Measurements from ENCODE around the gene PRKCZ.
A peak's percentile ranks its signal among the peaks of the same experiment; 100 is the strongest.

Gene PRKCZ

DNA sequence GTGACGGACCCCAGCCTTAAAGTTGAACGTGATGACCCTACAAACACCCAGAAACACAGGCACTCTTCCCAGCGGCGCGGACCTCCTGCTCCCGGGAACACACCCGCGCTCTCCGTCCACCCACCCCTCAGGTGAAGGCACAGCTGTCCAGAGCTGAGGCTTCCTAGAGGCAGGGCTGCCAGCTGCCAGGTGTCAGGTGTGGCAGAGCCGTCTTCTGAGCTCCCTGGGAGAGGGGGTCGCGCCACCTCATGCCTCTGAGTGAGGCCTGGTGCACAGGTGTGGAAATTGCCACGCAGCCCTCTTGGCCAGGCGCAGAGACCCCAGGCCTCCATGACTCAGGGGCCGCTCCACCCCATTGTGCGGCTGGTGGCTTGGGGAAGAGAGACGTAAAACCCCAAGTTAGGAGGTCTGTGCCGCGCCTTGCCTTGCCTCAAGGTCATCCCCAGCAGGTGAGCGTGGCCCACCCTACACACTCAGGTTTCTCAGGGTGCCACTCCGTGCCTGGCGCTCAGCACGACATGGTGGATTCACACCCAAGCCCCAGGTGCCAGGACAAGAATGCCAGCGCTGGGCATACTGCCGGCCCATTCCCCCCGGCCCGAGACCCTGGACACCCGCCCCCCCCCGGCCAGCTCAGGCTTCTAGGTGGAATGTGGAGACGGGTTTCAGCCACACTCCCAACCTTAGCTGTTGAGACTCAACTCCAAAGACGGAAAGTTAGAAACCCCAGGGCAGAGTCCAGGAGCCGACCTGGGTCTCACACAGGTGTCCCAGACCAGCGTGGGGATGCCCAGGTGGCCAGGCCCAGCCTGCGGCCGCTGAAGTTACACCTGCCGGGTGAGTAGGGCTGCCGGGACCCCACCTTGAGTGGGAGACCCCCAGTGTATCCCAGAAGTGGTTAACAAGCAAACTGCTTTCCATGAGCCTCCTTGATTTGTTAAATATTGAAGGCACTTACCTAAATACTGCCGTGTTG lies 136.0 kb downstream of the PRKCZ start:
- Histone ChIP-seq H3K9me3 (replicated peaks in 1 of 11) (no peaks in the 10 kb centered on the region), H4K20me1 (peaks cover 0 to 49% (median 14%) of the 10 kb centered on the region in 11 experiments; a peak in 10 of 22 replicates), H3K36me3 (peaks cover 0 to 62% (median 48%) of the 10 kb centered on the region in 11 experiments; a peak in 18 of 22 replicates), H3K4me3 (no peak overlapping the region), H3K4me1 (peaks cover 26 to 40% (median 35%) of the 10 kb centered on the region in 10 experiments), H3K27me3 (no peaks in the 10 kb centered on the region), H3K4me2 (no peak overlapping the region), H3K27ac (no peak overlapping the region), H3K9ac (no peak overlapping the region)
- TF ChIP-seq Cebpa-rat (IDR thresholded peaks at IDR 0.05), result no peak

DNA sequence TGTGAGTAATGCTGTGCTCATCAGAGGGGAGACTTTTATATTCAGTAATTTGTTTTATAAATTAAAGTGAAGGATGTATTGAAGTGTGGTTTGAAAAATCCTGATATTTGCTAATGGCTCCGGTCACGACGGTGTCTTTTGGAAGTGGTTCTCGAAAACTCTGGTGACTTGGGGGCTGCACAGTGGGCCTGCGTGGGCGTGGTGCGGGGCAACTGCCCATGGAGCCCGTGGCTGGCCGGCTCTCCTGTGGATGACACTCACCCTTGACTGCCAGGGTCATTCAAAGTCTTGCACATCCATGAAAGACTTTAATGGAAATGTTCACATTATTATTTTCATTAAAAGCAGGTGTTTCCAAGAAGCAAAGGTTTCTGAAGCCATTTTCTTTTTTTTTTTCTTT lies 136.7 kb downstream of the PRKCZ start:
- Histone ChIP-seq H3K27ac (no peak overlapping the region), H3K36me3 (peaks cover 0 to 59% (median 43%) of the 10 kb centered on the region in 11 experiments; a peak in 18 of 22 replicates), H3K4me2 (no peak overlapping the region), H3K4me3 (no peak overlapping the region), H4K20me1 (peaks cover 0 to 49% (median 13%) of the 10 kb centered on the region in 11 experiments; a peak in 11 of 22 replicates), H3K4me1 (peaks cover 33 to 47% (median 42%) of the 10 kb centered on the region in 10 experiments), H3K9ac (no peak overlapping the region), H3K27me3 (no peaks in the 10 kb centered on the region), H3K9me3 (replicated peaks in 1 of 11) (no peaks in the 10 kb centered on the region)
- no peak for TF ChIP-seq Cebpa-rat (IDR thresholded peaks at IDR 0.05)

DNA sequence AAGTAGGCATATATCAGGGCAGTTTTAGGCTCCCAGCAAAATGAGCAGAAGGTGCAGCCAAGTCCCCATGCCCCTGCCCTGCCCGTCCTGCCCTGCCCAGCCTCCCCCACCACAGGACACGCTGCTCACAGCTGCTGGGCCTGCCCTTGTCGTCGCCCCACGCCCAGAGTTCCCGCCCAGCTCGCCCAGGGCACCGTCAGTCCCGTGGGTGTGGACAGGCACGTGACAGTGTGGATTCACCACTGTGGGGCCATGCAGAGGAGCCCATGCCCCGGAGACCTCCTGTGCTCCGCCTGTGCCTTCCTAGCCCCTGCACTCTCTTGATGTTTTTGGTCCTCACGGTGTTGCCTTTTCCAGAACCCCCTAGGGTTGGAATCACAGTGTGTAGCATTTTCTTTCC lies 137.4 kb downstream of the PRKCZ start:
- peaks cover 40 to 54% (median 49%) of the 10 kb centered on the region in 10 experiments for H3K4me1 ChIP-seq
- H4K20me1 ChIP-seq, result peaks cover 0 to 51% (median 10%) of the 10 kb centered on the region in 11 experiments; a peak in 10 of 22 replicates
- no peak overlapping the region for H3K4me3 ChIP-seq
- H3K9ac ChIP-seq, result peak overlapping the region in 6 of 11 experiments; percentile 3 to 42 (median 26); a peak in 6 of 22 replicates
- peak overlapping the region in 9 of 11 experiments; percentile 28 to 78 (median 57); a peak in 13 of 22 replicates for H3K27ac ChIP-seq
- TF ChIP-seq Cebpa-rat (IDR thresholded peaks at IDR 0.05), result no peak
- H3K27me3 ChIP-seq, result no peaks in the 10 kb centered on the region
- H3K9me3 ChIP-seq (replicated peaks in 1 of 11), result no peaks in the 10 kb centered on the region
- peaks cover 0 to 59% (median 37%) of the 10 kb centered on the region in 11 experiments; a peak in 18 of 22 replicates for H3K36me3 ChIP-seq
- peak overlapping the region in 4 of 11 experiments; percentile 18 to 65 (median 47); a peak in 6 of 22 replicates for H3K4me2 ChIP-seq

DNA sequence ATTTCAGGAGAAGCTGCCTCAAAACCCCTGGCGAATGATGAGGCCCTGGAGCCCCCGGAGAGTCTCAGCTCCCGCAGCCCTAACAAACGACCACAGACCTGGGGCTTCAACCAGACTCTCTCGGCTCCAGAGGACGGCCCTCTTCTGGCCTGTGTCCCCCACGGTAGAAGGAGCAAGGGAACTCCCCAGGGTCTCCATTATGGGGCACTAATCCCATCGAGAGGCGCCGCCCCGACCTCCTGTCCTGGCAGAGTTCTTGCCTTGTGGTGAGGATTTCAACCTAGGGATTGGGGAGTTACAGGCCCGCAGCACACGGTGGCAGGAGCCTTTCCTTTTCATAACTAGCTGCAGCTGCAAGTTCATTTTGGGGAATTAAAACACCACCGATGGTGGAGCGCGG lies 138.1 kb downstream of the PRKCZ start:
- Histone ChIP-seq H4K20me1 (peaks cover 0 to 54% (median 10%) of the 10 kb centered on the region in 11 experiments; a peak in 10 of 22 replicates), H3K36me3 (peaks cover 0 to 58% (median 37%) of the 10 kb centered on the region in 11 experiments; a peak in 18 of 22 replicates)
- TF ChIP-seq Cebpa-rat (IDR thresholded peaks at IDR 0.05), result no peak

DNA sequence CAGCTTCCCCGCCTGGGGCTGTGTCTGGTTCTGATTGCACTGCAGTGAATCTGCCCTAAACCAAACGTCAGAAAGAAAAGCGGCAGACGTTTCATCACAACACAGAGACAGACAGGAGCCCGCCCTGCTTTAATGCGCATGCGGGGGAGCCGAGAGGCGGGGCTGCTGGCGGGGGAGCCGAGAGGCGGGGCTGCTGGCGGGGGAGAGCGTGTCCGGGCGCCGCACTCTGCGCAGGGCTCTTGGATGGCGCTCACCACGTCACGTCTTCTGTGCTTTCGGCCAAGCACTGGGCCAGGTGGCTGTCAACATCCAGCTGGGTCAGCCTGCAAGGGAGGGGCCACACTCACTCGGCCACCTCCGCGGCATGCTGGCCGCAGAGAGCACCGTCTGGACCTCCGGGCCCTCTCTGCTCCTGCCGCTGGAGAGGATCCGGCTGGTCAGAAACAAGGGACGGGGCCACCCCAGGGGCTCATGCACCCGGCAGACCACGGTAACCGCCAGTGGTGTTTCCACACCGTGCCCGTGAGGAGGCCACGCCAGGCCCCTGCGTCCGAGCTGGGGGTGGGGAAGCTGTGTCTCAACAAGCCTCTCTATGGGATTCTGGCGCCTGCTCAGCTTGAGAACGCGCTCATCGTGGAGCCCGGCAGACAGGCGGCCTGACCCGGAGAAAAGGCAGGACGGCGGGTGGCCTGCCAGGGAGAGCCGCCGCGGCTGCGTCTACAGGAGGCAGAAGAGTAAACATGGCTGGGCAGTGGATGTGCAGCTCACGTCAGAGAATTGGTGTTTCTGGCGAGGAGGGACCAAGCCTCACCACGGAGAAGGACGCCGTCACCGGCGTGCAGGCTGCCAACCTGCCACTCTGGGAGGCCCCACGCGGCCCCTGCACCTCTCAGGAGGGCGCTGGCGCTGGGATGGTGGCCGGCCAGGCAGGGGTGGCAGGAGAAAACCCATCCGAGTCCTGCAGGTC lies 139.5 kb downstream of the PRKCZ start:
- TF ChIP-seq Cebpa-rat (IDR thresholded peaks at IDR 0.05), result peak in 5 of 11 experiments; percentile 6 to 57 (median 42); a peak in 4 of 22 replicates
- peak overlapping the region; percentile 93 to 99 (median 97) for H3K4me2 ChIP-seq
- peaks cover 0 to 41% (median 10%) of the 10 kb centered on the region in 11 experiments; a peak in 10 of 22 replicates for H4K20me1 ChIP-seq
- H3K36me3 ChIP-seq, result peaks cover 0 to 44% (median 26%) of the 10 kb centered on the region in 11 experiments; a peak in 18 of 22 replicates
- H3K4me1 ChIP-seq, result peaks cover 54 to 68% (median 64%) of the 10 kb centered on the region in 10 experiments
- peak overlapping the region; percentile 19 to 81 (median 76); a peak in 21 of 22 replicates for H3K27ac ChIP-seq
- no peaks in the 10 kb centered on the region for H3K27me3 ChIP-seq
- H3K4me3 ChIP-seq, result peak overlapping the region; percentile 47 to 67 (median 54)
- H3K9me3 ChIP-seq (replicated peaks in 1 of 11), result no peaks in the 10 kb centered on the region
- H3K9ac ChIP-seq, result peak overlapping the region; percentile 64 to 82 (median 75); a peak in 21 of 22 replicates

More for the DNA sequence above, 138.1 kb downstream of the PRKCZ start:
- Histone ChIP-seq H3K4me1 (peaks cover 47 to 61% (median 57%) of the 10 kb centered on the region in 10 experiments), H3K9me3 (replicated peaks in 1 of 11) (no peaks in the 10 kb centered on the region), H3K27me3 (no peaks in the 10 kb centered on the region), H3K27ac (peak overlapping the region in 9 of 11 experiments; percentile 28 to 78 (median 57); a peak in 18 of 22 replicates), H3K9ac (peak overlapping the region in 6 of 11 experiments; percentile 20 to 46 (median 40); a peak in 6 of 22 replicates), H3K4me3 (no peak overlapping the region), H3K4me2 (peak overlapping the region in 7 of 11 experiments; percentile 12 to 95 (median 25); a peak in 9 of 22 replicates)

DNA sequence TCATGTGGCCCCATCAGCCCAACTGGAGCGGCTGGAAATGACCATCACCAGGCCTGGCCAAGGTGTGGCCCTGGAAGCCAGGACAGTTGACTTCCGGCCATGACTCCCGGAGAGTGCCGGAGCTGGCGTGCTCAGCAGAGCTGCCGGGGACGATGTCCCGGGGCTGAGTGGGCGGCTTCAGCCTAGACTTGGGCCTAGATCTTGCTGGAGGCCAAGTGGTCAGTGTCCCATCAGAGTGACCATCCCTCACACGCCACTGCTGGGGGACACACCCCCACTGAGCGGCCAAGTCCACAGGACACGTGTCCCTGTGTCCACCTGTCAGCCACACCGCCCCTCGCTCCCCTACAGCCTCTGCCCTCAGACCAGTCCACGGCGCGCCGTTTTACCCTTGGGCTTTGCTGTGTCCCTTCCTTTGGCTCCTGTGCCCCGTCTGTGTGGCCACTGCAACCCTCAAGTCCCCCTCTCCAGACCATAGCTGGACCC lies 140.3 kb downstream of the PRKCZ start:
- peaks cover 61 to 72% (median 68%) of the 10 kb centered on the region in 10 experiments for H3K4me1 ChIP-seq
- peak overlapping the region in 10 of 11 experiments; percentile 64 to 82 (median 76); a peak in 14 of 22 replicates for H3K9ac ChIP-seq
- no peaks in the 10 kb centered on the region for H3K9me3 ChIP-seq (replicated peaks in 1 of 11)
- H3K27me3 ChIP-seq, result no peaks in the 10 kb centered on the region
- peaks cover 0 to 38% (median 10%) of the 10 kb centered on the region in 11 experiments; a peak in 10 of 22 replicates for H4K20me1 ChIP-seq
- peaks cover 0 to 36% (median 18%) of the 10 kb centered on the region in 11 experiments; a peak in 16 of 22 replicates for H3K36me3 ChIP-seq
- H3K4me2 ChIP-seq, result peak overlapping the region; percentile 93 to 99 (median 97)
- no peak for TF ChIP-seq Cebpa-rat (IDR thresholded peaks at IDR 0.05)
- peak overlapping the region in 2 of 10 experiments; percentile 54 to 60; a peak in 1 of 20 replicates for H3K4me3 ChIP-seq
- peak overlapping the region in 8 of 11 experiments; percentile 34 to 81 (median 76); a peak in 8 of 22 replicates for H3K27ac ChIP-seq

DNA sequence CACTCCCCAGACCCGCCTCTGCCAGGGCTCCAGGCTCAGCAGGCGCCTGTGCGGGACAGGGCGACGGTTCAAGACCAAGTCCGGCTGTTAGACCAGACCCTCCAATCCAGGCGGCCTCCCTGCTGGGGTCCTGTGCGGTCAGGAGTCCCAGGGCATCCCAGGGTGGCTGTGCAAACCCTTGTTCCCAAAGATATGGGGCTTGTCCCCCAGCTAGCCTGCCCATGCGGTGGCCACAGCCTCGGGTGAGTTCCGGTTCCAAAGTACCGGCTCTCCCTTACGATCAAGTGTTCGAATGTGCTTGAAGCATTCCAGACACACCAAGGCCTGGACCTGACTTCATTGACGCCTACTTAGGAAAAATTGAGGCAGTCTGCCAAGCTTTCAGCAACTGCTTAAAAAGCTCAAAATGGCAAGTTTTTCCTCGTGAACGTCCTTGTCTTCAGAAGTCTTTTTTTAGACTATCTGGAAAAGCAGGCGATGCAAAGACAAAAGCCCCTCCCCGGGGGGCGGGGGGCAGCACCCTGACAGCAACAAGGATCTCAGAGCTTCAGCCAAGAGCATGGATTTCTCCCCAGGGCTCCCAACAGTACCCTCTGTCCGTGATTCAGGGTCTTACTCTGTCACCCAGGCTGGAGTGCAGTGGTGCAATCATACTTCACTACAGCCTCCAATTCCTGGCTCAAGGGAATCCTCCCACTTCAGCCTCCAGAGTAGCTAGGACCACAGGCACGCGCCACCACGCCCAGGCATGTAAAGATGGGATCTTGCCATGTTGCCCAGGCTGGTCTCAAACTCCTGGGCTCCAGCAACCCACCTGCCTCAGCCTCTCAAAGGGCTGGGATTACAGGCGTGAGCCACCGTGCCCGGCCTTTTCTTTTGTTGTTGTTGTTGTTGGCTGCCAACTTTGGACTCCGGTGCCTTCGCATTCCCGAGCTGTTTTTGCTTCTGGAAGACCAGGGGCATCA lies 142.1 kb downstream of the PRKCZ start:
- H3K27me3 ChIP-seq, result no peaks in the 10 kb centered on the region
- peaks cover 0 to 38% (median 10%) of the 10 kb centered on the region in 11 experiments; a peak in 10 of 22 replicates for H4K20me1 ChIP-seq
- peak overlapping the region in 5 of 11 experiments; percentile 20 to 76 (median 40); a peak in 6 of 22 replicates for H3K27ac ChIP-seq
- H3K4me2 ChIP-seq, result peak overlapping the region; percentile 86 to 99 (median 97); a peak in 21 of 22 replicates
- peak overlapping the region; percentile 18 to 83 (median 65); a peak in 16 of 22 replicates for H3K9ac ChIP-seq
- H3K36me3 ChIP-seq, result peaks cover 0 to 22% (median 6%) of the 10 kb centered on the region in 11 experiments; a peak in 7 of 22 replicates
- no peak for TF ChIP-seq Cebpa-rat (IDR thresholded peaks at IDR 0.05)
- no peaks in the 10 kb centered on the region for H3K9me3 ChIP-seq (replicated peaks in 1 of 11)
- H3K4me1 ChIP-seq, result peaks cover 72 to 86% (median 83%) of the 10 kb centered on the region in 10 experiments
- peak overlapping the region in 3 of 10 experiments; percentile 67 to 74 (median 68); a peak in 2 of 20 replicates for H3K4me3 ChIP-seq
